ENCODE results near the gene ADGRD2. TPM values are rescaled to one million over a fixed set of nuclear protein-coding genes. Genes with fewer than 3 reads are reported as not detected.

Gene ADGRD2
- total RNA-seq, 1 experiment from 2014 or later, result 1.5 TPM

DNA sequence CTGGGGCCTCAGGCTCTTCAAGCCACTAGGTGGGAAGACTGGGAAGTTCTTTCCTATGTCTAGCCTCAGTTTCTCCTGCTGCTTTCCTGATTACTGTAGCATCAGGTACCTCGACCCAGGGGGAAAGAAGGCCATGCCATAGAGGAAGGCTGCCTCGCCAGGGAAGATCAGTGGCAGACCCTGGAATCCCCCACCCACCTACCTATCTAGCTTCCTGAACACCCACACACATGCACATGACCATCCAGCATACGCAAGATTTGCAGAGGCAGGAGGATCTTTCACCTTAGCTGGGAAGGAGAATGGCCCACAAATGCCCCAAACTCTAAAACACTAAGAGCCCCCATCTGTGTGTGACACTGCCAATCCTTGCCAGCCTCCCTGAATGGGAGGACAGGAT lies 49.0 kb downstream of the ADGRD2 start:
- H3K4me3 Mint-ChIP-seq, result no peak overlapping the region
- Histone ChIP-seq H4K8ac (replicated peaks; ENCODE audit: insufficient read length, low read depth, low read length) (no peak overlapping the region), H3K14ac (ENCODE audit: insufficient read depth, low read length) (no peak overlapping the region), H3T11ph (ENCODE audit: low read length) (no peak overlapping the region), H2BK15ac (ENCODE audit: low read depth, low read length) (no peak overlapping the region), H2BK12ac (ENCODE audit: insufficient read length, low read depth, low read length) (no peak overlapping the region), H4K20me1 (ENCODE audit: control insufficient read depth, insufficient read depth, insufficient read length) (no peaks in the 10 kb centered on the region), H4K5ac (ENCODE audit: insufficient read length, low read depth, low read length) (no peak overlapping the region), H3K9ac (ENCODE audit: extremely low read depth, insufficient read length, low read length) (no peak overlapping the region), H3K79me2 (ENCODE audit: insufficient read depth, low read length) (no peaks in the 10 kb centered on the region), H2BK120ac (ENCODE audit: low read depth, low read length, poor library complexity, severe bottlenecking) (no peak overlapping the region), H3K18ac (ENCODE audit: insufficient read length, low read depth, low read length) (no peak overlapping the region), H3K23ac (ENCODE audit: insufficient read length, low read depth, low read length) (no peak overlapping the region), H2BK5ac (ENCODE audit: insufficient read length, low read length) (no peak overlapping the region), H3K27ac (ENCODE audit: insufficient read length, low read depth, low read length) (no peak overlapping the region), H3K4ac (ENCODE audit: low read depth, low read length) (no peak overlapping the region), H3K4me1 (ENCODE audit: insufficient read depth, low read length) (no peaks in the 10 kb centered on the region), H3K79me1 (ENCODE audit: insufficient read depth, low read depth, low read length, poor library complexity, severe bottlenecking) (no peaks in the 10 kb centered on the region), H2BK20ac (ENCODE audit: low read depth, low read length, poor library complexity, severe bottlenecking) (no peak overlapping the region), H3K56ac (ENCODE audit: insufficient read length, low read depth, low read length) (no peak overlapping the region), H3K9me3 (ENCODE audit: control insufficient read depth, low read depth, low read length) (no peaks in the 10 kb centered on the region), H2AFZ (ENCODE audit: low read length) (no peak overlapping the region), H3K23me2 (ENCODE audit: insufficient read length, low read depth, low read length, poor library complexity, severe bottlenecking) (peaks cover 5% of the 10 kb centered on the region), H2AK5ac (ENCODE audit: insufficient read length, low read length) (no peak overlapping the region), H3K27me3 (ENCODE audit: insufficient read depth, low read length) (peaks cover 25% of the 10 kb centered on the region), H4K91ac (ENCODE audit: insufficient read length, low read depth, low read length) (no peak overlapping the region), H3K4me2 (ENCODE audit: insufficient read depth, insufficient read length, low read length) (no peak overlapping the region)
- WGBS (ENCODE audit: extremely low coverage, insufficient read length, low lambda C conversion rate), result no CpG with 5 or more reads among the region's 3 CpGs
- DNase-seq, result no peak
- TF ChIP-seq, protein P1, sequence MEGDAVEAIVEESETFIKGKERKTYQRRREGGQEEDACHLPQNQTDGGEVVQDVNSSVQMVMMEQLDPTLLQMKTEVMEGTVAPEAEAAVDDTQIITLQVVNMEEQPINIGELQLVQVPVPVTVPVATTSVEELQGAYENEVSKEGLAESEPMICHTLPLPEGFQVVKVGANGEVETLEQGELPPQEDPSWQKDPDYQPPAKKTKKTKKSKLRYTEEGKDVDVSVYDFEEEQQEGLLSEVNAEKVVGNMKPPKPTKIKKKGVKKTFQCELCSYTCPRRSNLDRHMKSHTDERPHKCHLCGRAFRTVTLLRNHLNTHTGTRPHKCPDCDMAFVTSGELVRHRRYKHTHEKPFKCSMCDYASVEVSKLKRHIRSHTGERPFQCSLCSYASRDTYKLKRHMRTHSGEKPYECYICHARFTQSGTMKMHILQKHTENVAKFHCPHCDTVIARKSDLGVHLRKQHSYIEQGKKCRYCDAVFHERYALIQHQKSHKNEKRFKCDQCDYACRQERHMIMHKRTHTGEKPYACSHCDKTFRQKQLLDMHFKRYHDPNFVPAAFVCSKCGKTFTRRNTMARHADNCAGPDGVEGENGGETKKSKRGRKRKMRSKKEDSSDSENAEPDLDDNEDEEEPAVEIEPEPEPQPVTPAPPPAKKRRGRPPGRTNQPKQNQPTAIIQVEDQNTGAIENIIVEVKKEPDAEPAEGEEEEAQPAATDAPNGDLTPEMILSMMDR (conservative IDR thresholded peaks at IDR 0.05), result no peak
- no peak overlapping the region for H3K27ac Mint-ChIP-seq
- H3K9me3 Mint-ChIP-seq, result peaks cover 0 to 5% of the 10 kb centered on the region in 2 experiments; a peak in 3 of 5 replicates
- no peaks in the 10 kb centered on the region for H3K36me3 Mint-ChIP-seq (ENCODE audit: insufficient read depth in 1 of 3, low read depth in 3 of 3)
- H3K4me1 Mint-ChIP-seq, result peaks cover 4 to 32% of the 10 kb centered on the region in 2 experiments; a peak in 3 of 4 replicates
- peaks cover 54% of the 10 kb centered on the region for H3K27me3 Mint-ChIP-seq (ENCODE audit: low read depth)

Measured in H9 (cell line).